Measurements from ENCODE around the gene OTOP1.
"Not testable (repeated sequence)": the region's sequence is repeated elsewhere in the genome, so short reads cannot be mapped to it uniquely, and the experiment has no call there.

The OTOP1 gene

DNA sequence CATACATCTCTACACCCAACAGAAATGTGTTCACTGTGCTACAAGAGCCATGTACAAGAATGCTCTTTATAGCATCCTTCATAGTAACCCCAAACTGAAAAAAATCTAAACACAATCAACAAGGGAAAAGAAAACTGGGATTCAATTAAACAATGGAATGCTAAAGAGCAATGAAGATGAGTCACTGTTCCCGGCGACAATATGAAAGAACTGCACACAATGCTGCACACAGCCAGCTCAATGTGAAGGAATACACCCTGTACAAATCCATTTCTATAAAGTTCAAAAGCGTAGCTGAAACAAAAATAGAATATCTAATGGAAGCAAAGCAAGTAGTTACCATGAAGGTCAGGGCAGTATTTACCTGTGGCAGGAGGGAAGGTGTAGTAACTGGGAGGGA lies 12.8 kb upstream of the OTOP1 start:
- H3K79me2 ChIP-seq (ENCODE audit: control insufficient read depth, insufficient read depth, low read length, poor library complexity); DNase-seq; H3K27me3 ChIP-seq (ENCODE audit: insufficient read depth, low read length); H2AFZ ChIP-seq (ENCODE audit: insufficient read depth, low read length, poor library complexity); H3K4me3 ChIP-seq (ENCODE audit: low read depth, low read length); H3K23ac ChIP-seq (ENCODE audit: low read length); H4K91ac ChIP-seq (ENCODE audit: low read depth, low read length); H4K8ac ChIP-seq (ENCODE audit: low read depth, low read length); H3K14ac ChIP-seq (ENCODE audit: low read length); H2BK5ac ChIP-seq (ENCODE audit: low read depth, low read length, poor library complexity); H3K4me1 ChIP-seq (ENCODE audit: control insufficient read depth in 1 of 2, insufficient read depth in 2 of 2, low read length in 2 of 2); H4K12ac ChIP-seq (ENCODE audit: low read depth, low read length); H3K9me3 ChIP-seq (ENCODE audit: insufficient read depth, low read depth, low read length); H3K4me2 ChIP-seq (ENCODE audit: low read length); H3K9ac ChIP-seq (ENCODE audit: low read length); H2BK12ac ChIP-seq (ENCODE audit: low read length); H3K4ac ChIP-seq (ENCODE audit: low read depth, low read length); H3K18ac ChIP-seq (ENCODE audit: low read length); H3K79me1 ChIP-seq (ENCODE audit: low read length); H3K27ac ChIP-seq (ENCODE audit: low read depth, low read length); H2AK5ac ChIP-seq (ENCODE audit: low read length); H2BK120ac ChIP-seq (ENCODE audit: insufficient read depth, low read length, poor library complexity): not testable (repeated sequence)
- no CpG with 5 or more reads among the region's 3 CpGs for WGBS (ENCODE audit: extremely low coverage, insufficient coverage, insufficient read length)
- peaks cover 19 to 20% of the 10 kb centered on the region in 2 experiments for H3K36me3 ChIP-seq (ENCODE audit: control insufficient read depth in 1 of 2, insufficient read depth in 2 of 2, low read length in 2 of 2)

GRCh38 chr4:4233610-4234009 lies 6.9 kb upstream of the OTOP1 start:
- no peaks in the 10 kb centered on the region for H3K79me2 ChIP-seq (ENCODE audit: control insufficient read depth, insufficient read depth, low read length, poor library complexity)
- no peaks in the 10 kb centered on the region for H3K27me3 ChIP-seq (ENCODE audit: insufficient read depth, low read length)
- H3K4me3 ChIP-seq (ENCODE audit: low read depth, low read length), result no peak overlapping the region
- no peak for DNase-seq
- H3K9me3 ChIP-seq (ENCODE audit: insufficient read depth, low read depth, low read length), result no peaks in the 10 kb centered on the region
- no peak overlapping the region for H2AFZ ChIP-seq (ENCODE audit: insufficient read depth, low read length, poor library complexity)
- no peaks in the 10 kb centered on the region for H3K79me1 ChIP-seq (ENCODE audit: low read length)
- H3K18ac ChIP-seq (ENCODE audit: low read length), result no peak overlapping the region
- no peak overlapping the region for H2BK12ac ChIP-seq (ENCODE audit: low read length)
- H4K12ac ChIP-seq (ENCODE audit: low read depth, low read length), result no peak overlapping the region
- H3K4me1 ChIP-seq (ENCODE audit: control insufficient read depth in 1 of 2, insufficient read depth in 2 of 2, low read length in 2 of 2), result no peaks in the 10 kb centered on the region
- WGBS (ENCODE audit: extremely low coverage, insufficient coverage, insufficient read length), result no CpG with 5 or more reads among the region's 2 CpGs
- H3K36me3 ChIP-seq (ENCODE audit: control insufficient read depth in 1 of 2, insufficient read depth in 2 of 2, low read length in 2 of 2), result peaks cover 4 to 7% of the 10 kb centered on the region in 2 experiments
- no peak overlapping the region for H3K9ac ChIP-seq (ENCODE audit: low read length)
- no peak overlapping the region for H3K23ac ChIP-seq (ENCODE audit: low read length)
- H3K4ac ChIP-seq (ENCODE audit: low read depth, low read length), result no peak overlapping the region
- H2AK5ac ChIP-seq (ENCODE audit: low read length), result no peak overlapping the region
- H3K27ac ChIP-seq (ENCODE audit: low read depth, low read length), result no peak overlapping the region
- no peak overlapping the region for H4K91ac ChIP-seq (ENCODE audit: low read depth, low read length)
- H3K4me2 ChIP-seq (ENCODE audit: low read length), result no peak overlapping the region
- H2BK5ac ChIP-seq (ENCODE audit: low read depth, low read length, poor library complexity), result no peak overlapping the region
- no peak overlapping the region for H3K14ac ChIP-seq (ENCODE audit: low read length)
- H2BK120ac ChIP-seq (ENCODE audit: insufficient read depth, low read length, poor library complexity), result no peak overlapping the region
- H4K8ac ChIP-seq (ENCODE audit: low read depth, low read length), result no peak overlapping the region

DNA sequence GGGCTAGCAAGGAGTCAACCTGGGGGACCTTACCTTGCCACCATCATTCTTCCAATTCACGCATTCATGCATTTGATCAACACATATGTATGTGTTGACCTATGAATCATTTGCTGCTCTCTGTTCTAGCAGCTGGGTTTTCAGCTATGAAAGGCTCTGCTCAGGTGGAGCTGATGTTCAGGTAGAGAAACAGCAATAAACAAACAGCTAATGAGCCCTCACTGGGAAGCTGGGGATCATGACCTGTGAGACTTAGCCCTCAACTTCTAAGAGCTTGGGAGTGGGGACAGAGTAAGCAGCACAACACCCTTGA lies 1.6 kb upstream of the OTOP1 start:
- Histone ChIP-seq H3K23ac (ENCODE audit: low read length) (no peak overlapping the region), H3K9ac (ENCODE audit: low read length) (no peak overlapping the region), H3K36me3 (ENCODE audit: control insufficient read depth in 1 of 2, insufficient read depth in 2 of 2, low read length in 2 of 2) (no peaks in the 10 kb centered on the region), H3K9me3 (ENCODE audit: insufficient read depth, low read depth, low read length) (peaks cover 14% of the 10 kb centered on the region), H3K79me2 (ENCODE audit: control insufficient read depth, insufficient read depth, low read length, poor library complexity) (no peaks in the 10 kb centered on the region), H4K12ac (ENCODE audit: low read depth, low read length) (no peak overlapping the region), H3K4me2 (ENCODE audit: low read length) (no peak overlapping the region), H2BK120ac (ENCODE audit: insufficient read depth, low read length, poor library complexity) (no peak overlapping the region), H3K79me1 (ENCODE audit: low read length) (no peaks in the 10 kb centered on the region), H3K4me1 (ENCODE audit: control insufficient read depth in 1 of 2, insufficient read depth in 2 of 2, low read length in 2 of 2) (no peaks in the 10 kb centered on the region), H3K18ac (ENCODE audit: low read length) (no peak overlapping the region), H4K8ac (ENCODE audit: low read depth, low read length) (no peak overlapping the region), H3K4me3 (ENCODE audit: low read depth, low read length) (no peak overlapping the region), H3K27me3 (ENCODE audit: insufficient read depth, low read length) (peaks cover 34% of the 10 kb centered on the region), H4K91ac (ENCODE audit: low read depth, low read length) (no peak overlapping the region), H3K4ac (ENCODE audit: low read depth, low read length) (no peak overlapping the region), H3K27ac (ENCODE audit: low read depth, low read length) (no peak overlapping the region), H2BK12ac (ENCODE audit: low read length) (no peak overlapping the region), H2BK5ac (ENCODE audit: low read depth, low read length, poor library complexity) (no peak overlapping the region), H2AFZ (ENCODE audit: insufficient read depth, low read length, poor library complexity) (no peak overlapping the region), H2AK5ac (ENCODE audit: low read length) (no peak overlapping the region), H3K14ac (ENCODE audit: low read length) (no peak overlapping the region)
- DNase-seq, result no peak
- WGBS (ENCODE audit: extremely low coverage, insufficient coverage, insufficient read length), result no CpG with 5 or more reads among the region's 1 CpG

GRCh38 chr4:4227510-4228355 lies 1.0 kb upstream of the OTOP1 start:
- H2AFZ ChIP-seq (ENCODE audit: insufficient read depth, low read length, poor library complexity), result no peak overlapping the region
- no peaks in the 10 kb centered on the region for H3K79me2 ChIP-seq (ENCODE audit: control insufficient read depth, insufficient read depth, low read length, poor library complexity)
- no peak for DNase-seq
- no peak overlapping the region for H4K91ac ChIP-seq (ENCODE audit: low read depth, low read length)
- H3K27me3 ChIP-seq (ENCODE audit: insufficient read depth, low read length), result peaks cover 34% of the 10 kb centered on the region
- no peak overlapping the region for H2BK120ac ChIP-seq (ENCODE audit: insufficient read depth, low read length, poor library complexity)
- no peaks in the 10 kb centered on the region for H3K4me1 ChIP-seq (ENCODE audit: control insufficient read depth in 1 of 2, insufficient read depth in 2 of 2, low read length in 2 of 2)
- no peak overlapping the region for H3K14ac ChIP-seq (ENCODE audit: low read length)
- H3K4me2 ChIP-seq (ENCODE audit: low read length), result no peak overlapping the region
- no peak overlapping the region for H2BK12ac ChIP-seq (ENCODE audit: low read length)
- H3K79me1 ChIP-seq (ENCODE audit: low read length), result no peaks in the 10 kb centered on the region
- H3K27ac ChIP-seq (ENCODE audit: low read depth, low read length), result no peak overlapping the region
- H3K4ac ChIP-seq (ENCODE audit: low read depth, low read length), result no peak overlapping the region
- H4K12ac ChIP-seq (ENCODE audit: low read depth, low read length), result no peak overlapping the region
- WGBS (ENCODE audit: extremely low coverage, insufficient coverage, insufficient read length), result no CpG with 5 or more reads among the region's 51 CpGs
- no peak overlapping the region for H3K9ac ChIP-seq (ENCODE audit: low read length)
- H2BK5ac ChIP-seq (ENCODE audit: low read depth, low read length, poor library complexity), result no peak overlapping the region
- no peak overlapping the region for H3K4me3 ChIP-seq (ENCODE audit: low read depth, low read length)
- no peak overlapping the region for H4K8ac ChIP-seq (ENCODE audit: low read depth, low read length)
- no peak overlapping the region for H3K23ac ChIP-seq (ENCODE audit: low read length)
- no peak overlapping the region for H3K18ac ChIP-seq (ENCODE audit: low read length)
- H3K9me3 ChIP-seq (ENCODE audit: insufficient read depth, low read depth, low read length), result peaks cover 14% of the 10 kb centered on the region
- no peak overlapping the region for H2AK5ac ChIP-seq (ENCODE audit: low read length)
- no peaks in the 10 kb centered on the region for H3K36me3 ChIP-seq (ENCODE audit: control insufficient read depth in 1 of 2, insufficient read depth in 2 of 2, low read length in 2 of 2)
